Measurements from ENCODE around the gene GSTO1.

DNA sequence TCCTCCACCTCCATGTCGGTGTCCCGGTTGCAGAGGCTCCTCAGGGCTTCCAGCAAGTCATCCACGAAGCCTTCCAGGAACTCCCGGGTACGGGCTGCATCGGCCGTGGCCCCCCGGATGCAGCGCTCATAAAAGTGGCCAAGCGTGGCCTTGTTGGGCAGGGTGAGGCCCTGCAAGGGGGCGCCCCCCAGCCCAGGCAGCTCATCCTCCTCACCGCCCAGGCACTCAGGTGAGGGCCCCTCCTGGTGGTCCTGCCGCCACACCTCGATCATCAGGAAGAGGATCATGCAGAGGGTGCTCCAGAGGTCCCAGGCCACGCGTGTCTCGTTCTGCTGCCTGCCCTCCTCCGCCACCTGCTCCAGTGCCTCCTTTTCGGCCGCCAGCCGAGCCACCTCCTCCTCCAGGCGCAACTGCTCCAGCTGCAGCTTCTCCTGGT lies 60.8 kb downstream of the GSTO1 start:
- no peak for TF ChIP-seq POLR2AphosphoS5 (IDR thresholded peaks at IDR 0.05)
- no peak for TF ChIP-seq CTCF (IDR thresholded peaks at IDR 0.05; ENCODE audit: poor library complexity, severe bottlenecking)
- TF ChIP-seq EP300 (conservative IDR thresholded peaks at IDR 0.05; ENCODE audit: poor library complexity, severe bottlenecking) = no peak
- TF ChIP-seq SMC3 (conservative IDR thresholded peaks at IDR 0.05; ENCODE audit: poor library complexity) = no peak
- no peak for TF ChIP-seq MXI1 (conservative IDR thresholded peaks at IDR 0.05; ENCODE audit: poor library complexity, severe bottlenecking)
- TF ChIP-seq TAF1 (IDR thresholded peaks at IDR 0.05; ENCODE audit: low read depth) = no peak

All from neural cell (in vitro differentiated cells).